DMS53 (cell line): Measurements from ENCODE around the gene PLXNA4.
A peak's percentile ranks its signal among the peaks of the same experiment; 100 is the strongest.

Experiments used
- DNase-seq: peaks from one replicate; lab custom pipeline; 2025; lab: John Stamatoyannopoulos, UW

The PLXNA4 gene

GRCh38 chr7:132312531-132313055 is 263.7 kb downstream of the PLXNA4 start:
- no peak for DNase-seq

- DNase-seq, result no peak
Measured at GRCh38 chr7:132311733-132312132, 264.5 kb downstream of the PLXNA4 start.

GRCh38 chr7:132309102-132309805 is 267.0 kb downstream of the PLXNA4 start:
- DNase-seq, result no peak

GRCh38 chr7:132307465-132307864 is 268.8 kb downstream of the PLXNA4 start:
- no peak for DNase-seq

- no peak for DNase-seq
Measured at GRCh38 chr7:132300599-132301277, 275.5 kb downstream of the PLXNA4 start.

- DNase-seq, result peak; percentile 87
Measured at GRCh38 chr7:132298790-132299189, 277.5 kb downstream of the PLXNA4 start.

GRCh38 chr7:132296820-132297219 is 279.4 kb downstream of the PLXNA4 start:
- DNase-seq, result no peak

GRCh38 chr7:132295175-132295574 is 281.1 kb downstream of the PLXNA4 start:
- DNase-seq, result no peak

- no peak for DNase-seq
Measured at GRCh38 chr7:132292803-132293202, 283.5 kb downstream of the PLXNA4 start.

- DNase-seq, result no peak
Measured at GRCh38 chr7:132291481-132291880, 284.8 kb downstream of the PLXNA4 start.

- DNase-seq, result no peak
Measured at GRCh38 chr7:132290021-132290420, 286.2 kb downstream of the PLXNA4 start.

GRCh38 chr7:132286836-132287235 is 289.4 kb downstream of the PLXNA4 start:
- DNase-seq, result no peak

- DNase-seq, result no peak
Measured at GRCh38 chr7:132280335-132280734, 295.9 kb downstream of the PLXNA4 start.

- DNase-seq, result no peak
Measured at GRCh38 chr7:132279718-132280117, 296.6 kb downstream of the PLXNA4 start.

- no peak for DNase-seq
Measured at GRCh38 chr7:132276976-132277725, 299.1 kb downstream of the PLXNA4 start.

GRCh38 chr7:132276234-132276630 is 300.0 kb downstream of the PLXNA4 start:
- no peak for DNase-seq

- no peak for DNase-seq
Measured at GRCh38 chr7:132275416-132276233, 300.6 kb downstream of the PLXNA4 start.

- DNase-seq, result no peak
Measured at GRCh38 chr7:132272763-132273371, 303.4 kb downstream of the PLXNA4 start.

- DNase-seq, result no peak
Measured at GRCh38 chr7:132270517-132270916, 305.8 kb downstream of the PLXNA4 start.

- DNase-seq, result no peak
Measured at GRCh38 chr7:132269718-132270117, 306.6 kb downstream of the PLXNA4 start.

- DNase-seq, result no peak
Measured at GRCh38 chr7:132263151-132263550, 313.1 kb downstream of the PLXNA4 start.

GRCh38 chr7:132262160-132262470 is 314.2 kb downstream of the PLXNA4 start:
- no peak for DNase-seq
